T-helper 2 cell (primary cell): ENCODE results near the gene CYP26C1.
"Not testable (repeated sequence)": the region's sequence is repeated elsewhere in the genome, so short reads cannot be mapped to it uniquely, and the experiment has no call there.

Experiments
- DNase-seq, 5 experiments: peaks; one replicate each; pipeline versions ENCODE4 v3.0.0 to v3.0.0-alpha.2; 2012 to 2022

The CYP26C1 gene

GRCh38 chr10:93079663-93080349 lies 19.2 kb downstream of the CYP26C1 start:
- no peak for DNase-seq

GRCh38 chr10:93080350-93081046 lies 19.9 kb downstream of the CYP26C1 start:
- DNase-seq: peak in 2 of 5 experiments; percentile 33 to 39

- no peak for DNase-seq
Measured at GRCh38 chr10:93081318-93081717, 20.7 kb downstream of the CYP26C1 start.

- no peak for DNase-seq
Measured at GRCh38 chr10:93081834-93082233, 21.2 kb downstream of the CYP26C1 start.

GRCh38 chr10:93083743-93084539 lies 23.3 kb downstream of the CYP26C1 start:
- DNase-seq: no peak

GRCh38 chr10:93085272-93085859 lies 24.8 kb downstream of the CYP26C1 start:
- DNase-seq: no peak

GRCh38 chr10:93086289-93086688 lies 25.7 kb downstream of the CYP26C1 start:
- no peak for DNase-seq

- DNase-seq: no peak
Measured at GRCh38 chr10:93087846-93088245, 27.2 kb downstream of the CYP26C1 start.

- no peak for DNase-seq
Measured at GRCh38 chr10:93088466-93088865, 27.9 kb downstream of the CYP26C1 start.

GRCh38 chr10:93090619-93091018 lies 30.0 kb downstream of the CYP26C1 start:
- DNase-seq: no peak

GRCh38 chr10:93091960-93092359 lies 31.4 kb downstream of the CYP26C1 start:
- no peak for DNase-seq

- no peak for DNase-seq
Measured at GRCh38 chr10:93095225-93095624, 34.6 kb downstream of the CYP26C1 start.

GRCh38 chr10:93096901-93097300 lies 36.3 kb downstream of the CYP26C1 start:
- no peak for DNase-seq

- DNase-seq: no peak
Measured at GRCh38 chr10:93097386-93097785, 36.8 kb downstream of the CYP26C1 start.

- DNase-seq: no peak
Measured at GRCh38 chr10:93098816-93099215, 38.2 kb downstream of the CYP26C1 start.

GRCh38 chr10:93099670-93100069 lies 39.1 kb downstream of the CYP26C1 start:
- DNase-seq: no peak

- DNase-seq: not testable (repeated sequence)
Measured at GRCh38 chr10:93101148-93101547, 40.5 kb downstream of the CYP26C1 start.

- no peak for DNase-seq
Measured at GRCh38 chr10:93103953-93104352, 43.4 kb downstream of the CYP26C1 start.

- DNase-seq: no peak
Measured at GRCh38 chr10:93106631-93107072, 46.1 kb downstream of the CYP26C1 start.

GRCh38 chr10:93110472-93111146 lies 50.0 kb downstream of the CYP26C1 start:
- no peak for DNase-seq

- no peak for DNase-seq
Measured at GRCh38 chr10:93113042-93113441, 52.4 kb downstream of the CYP26C1 start.

GRCh38 chr10:93115661-93116383 lies 55.2 kb downstream of the CYP26C1 start:
- peak; percentile 34 to 65 (median 49) for DNase-seq
